DOHH2 (cell line): ENCODE measurements around the gene ELOVL6.

Experiments
- EZH2phosphoT487 ChIP-seq: fragments of 200-600 bp; sonication (generic); IDR thresholded peaks from 2 replicates; pipeline ENCODE4 v1.6.1; 2017; ENCODE audit warnings: borderline replicate concordance, mild to moderate bottlenecking, antibody characterized with exemption, low read length, moderate library complexity, mixed read lengths
- TF ChIP-seq, protein P1 (sequence below): fragments of 200-600 bp; sonication (generic); IDR thresholded peaks from one replicate; pipeline ENCODE4 v1.5.1; 2014; ENCODE audit warnings: antibody characterized with exemption, mild to moderate bottlenecking, low read depth, low read length; ENCODE audit not compliant: poor library complexity, severe bottlenecking

DNA sequence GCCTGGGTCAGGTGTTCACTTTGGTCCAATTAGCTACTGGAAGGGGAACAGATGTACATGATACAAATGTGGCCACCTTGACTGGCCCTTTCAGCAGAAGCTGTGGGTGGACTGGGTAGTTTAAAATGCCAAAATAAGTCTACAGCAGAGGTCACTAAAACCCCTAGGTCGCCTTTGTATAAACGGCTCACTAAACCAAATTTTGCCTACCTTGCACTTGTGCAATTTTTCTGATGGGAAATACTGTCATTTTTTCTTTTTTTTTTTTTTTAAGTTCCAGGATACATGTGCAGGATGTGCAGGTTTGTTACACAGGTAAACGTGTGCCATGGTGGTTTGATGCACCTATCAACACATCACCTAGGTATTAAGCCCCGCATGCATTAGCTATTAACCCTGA lies 176.0 kb downstream of the ELOVL6 start:
- TF ChIP-seq, protein P1, sequence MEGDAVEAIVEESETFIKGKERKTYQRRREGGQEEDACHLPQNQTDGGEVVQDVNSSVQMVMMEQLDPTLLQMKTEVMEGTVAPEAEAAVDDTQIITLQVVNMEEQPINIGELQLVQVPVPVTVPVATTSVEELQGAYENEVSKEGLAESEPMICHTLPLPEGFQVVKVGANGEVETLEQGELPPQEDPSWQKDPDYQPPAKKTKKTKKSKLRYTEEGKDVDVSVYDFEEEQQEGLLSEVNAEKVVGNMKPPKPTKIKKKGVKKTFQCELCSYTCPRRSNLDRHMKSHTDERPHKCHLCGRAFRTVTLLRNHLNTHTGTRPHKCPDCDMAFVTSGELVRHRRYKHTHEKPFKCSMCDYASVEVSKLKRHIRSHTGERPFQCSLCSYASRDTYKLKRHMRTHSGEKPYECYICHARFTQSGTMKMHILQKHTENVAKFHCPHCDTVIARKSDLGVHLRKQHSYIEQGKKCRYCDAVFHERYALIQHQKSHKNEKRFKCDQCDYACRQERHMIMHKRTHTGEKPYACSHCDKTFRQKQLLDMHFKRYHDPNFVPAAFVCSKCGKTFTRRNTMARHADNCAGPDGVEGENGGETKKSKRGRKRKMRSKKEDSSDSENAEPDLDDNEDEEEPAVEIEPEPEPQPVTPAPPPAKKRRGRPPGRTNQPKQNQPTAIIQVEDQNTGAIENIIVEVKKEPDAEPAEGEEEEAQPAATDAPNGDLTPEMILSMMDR: no peak
- no peak for TF ChIP-seq EZH2phosphoT487
